DOHH2 (cell line): Measurements from ENCODE around the gene DCBLD2.

Experiments used
- EZH2phosphoT487 ChIP-seq: fragments of 200-600 bp; sonication (generic); IDR thresholded peaks from 2 replicates; pipeline ENCODE4 v1.6.1; 2017; ENCODE audit warnings: borderline replicate concordance, mild to moderate bottlenecking, antibody characterized with exemption, low read length, moderate library complexity, mixed read lengths
- TF ChIP-seq, protein P1 (sequence below): fragments of 200-600 bp; sonication (generic); IDR thresholded peaks from one replicate; pipeline ENCODE4 v1.5.1; 2014; ENCODE audit warnings: antibody characterized with exemption, mild to moderate bottlenecking, low read depth, low read length; ENCODE audit not compliant: poor library complexity, severe bottlenecking

GRCh38 chr3:98798820-98799219, 102.7 kb downstream of the DCBLD2 start:
- TF ChIP-seq, protein P1, sequence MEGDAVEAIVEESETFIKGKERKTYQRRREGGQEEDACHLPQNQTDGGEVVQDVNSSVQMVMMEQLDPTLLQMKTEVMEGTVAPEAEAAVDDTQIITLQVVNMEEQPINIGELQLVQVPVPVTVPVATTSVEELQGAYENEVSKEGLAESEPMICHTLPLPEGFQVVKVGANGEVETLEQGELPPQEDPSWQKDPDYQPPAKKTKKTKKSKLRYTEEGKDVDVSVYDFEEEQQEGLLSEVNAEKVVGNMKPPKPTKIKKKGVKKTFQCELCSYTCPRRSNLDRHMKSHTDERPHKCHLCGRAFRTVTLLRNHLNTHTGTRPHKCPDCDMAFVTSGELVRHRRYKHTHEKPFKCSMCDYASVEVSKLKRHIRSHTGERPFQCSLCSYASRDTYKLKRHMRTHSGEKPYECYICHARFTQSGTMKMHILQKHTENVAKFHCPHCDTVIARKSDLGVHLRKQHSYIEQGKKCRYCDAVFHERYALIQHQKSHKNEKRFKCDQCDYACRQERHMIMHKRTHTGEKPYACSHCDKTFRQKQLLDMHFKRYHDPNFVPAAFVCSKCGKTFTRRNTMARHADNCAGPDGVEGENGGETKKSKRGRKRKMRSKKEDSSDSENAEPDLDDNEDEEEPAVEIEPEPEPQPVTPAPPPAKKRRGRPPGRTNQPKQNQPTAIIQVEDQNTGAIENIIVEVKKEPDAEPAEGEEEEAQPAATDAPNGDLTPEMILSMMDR = no peak
- TF ChIP-seq EZH2phosphoT487 = no peak
